ENCODE data around the gene ACADM.
"Not testable (repeated sequence)": the region's sequence is repeated elsewhere in the genome, so short reads cannot be mapped to it uniquely, and the experiment has no call there.

The ACADM gene

DNA sequence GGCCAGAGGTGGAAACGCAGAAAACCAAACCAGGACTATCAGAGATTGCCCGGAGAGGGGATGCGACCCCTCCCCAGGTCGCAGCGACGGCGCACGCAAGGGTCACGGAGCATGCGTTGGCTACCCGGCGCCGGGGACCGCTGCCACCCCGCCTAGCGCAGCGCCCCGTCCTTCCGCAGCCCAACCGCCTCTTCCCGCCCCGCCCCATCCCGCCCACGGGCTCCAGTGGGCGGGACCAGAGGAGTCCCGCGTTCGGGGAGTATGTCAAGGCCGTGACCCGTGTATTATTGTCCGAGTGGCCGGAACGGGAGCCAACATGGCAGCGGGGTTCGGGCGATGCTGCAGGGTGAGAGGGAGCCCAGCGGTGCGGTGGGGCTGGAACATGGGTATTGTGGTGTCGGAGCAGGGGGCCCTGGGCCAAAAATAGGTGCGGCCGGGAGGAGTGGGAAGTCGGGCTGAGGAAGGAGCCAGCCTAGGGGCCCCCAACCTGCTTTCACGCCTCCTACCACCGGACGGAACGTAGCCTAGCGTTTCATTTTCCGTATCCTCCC lies at the start of gene ACADM:
TSS of gene ACADM (plus strand) at position 238 of the 551 bp plus-strand sequence. CDS start at position 317, 79 bp downstream.
- peak; percentile 81 to 83 for DNase-seq

DNA sequence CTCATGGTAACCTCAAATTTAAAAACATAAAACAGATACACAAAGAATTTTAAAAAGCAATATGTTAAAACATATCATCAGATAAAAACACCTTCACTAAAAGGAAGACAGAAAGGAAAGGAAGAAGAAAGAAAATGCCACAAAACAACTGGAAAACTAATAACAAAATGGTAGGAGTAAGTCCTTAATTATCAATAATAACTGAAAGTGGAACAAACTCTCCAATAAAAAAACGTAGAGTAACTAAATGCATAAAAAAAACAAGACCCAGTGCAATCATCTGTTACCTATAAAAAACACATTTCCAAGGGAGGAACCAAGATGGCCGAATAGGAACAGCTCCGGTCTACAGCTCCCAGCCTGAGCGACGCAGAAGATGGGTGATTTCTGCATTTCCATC lies 47.1 kb upstream of the ACADM start:
- DNase-seq = no peak

DNA sequence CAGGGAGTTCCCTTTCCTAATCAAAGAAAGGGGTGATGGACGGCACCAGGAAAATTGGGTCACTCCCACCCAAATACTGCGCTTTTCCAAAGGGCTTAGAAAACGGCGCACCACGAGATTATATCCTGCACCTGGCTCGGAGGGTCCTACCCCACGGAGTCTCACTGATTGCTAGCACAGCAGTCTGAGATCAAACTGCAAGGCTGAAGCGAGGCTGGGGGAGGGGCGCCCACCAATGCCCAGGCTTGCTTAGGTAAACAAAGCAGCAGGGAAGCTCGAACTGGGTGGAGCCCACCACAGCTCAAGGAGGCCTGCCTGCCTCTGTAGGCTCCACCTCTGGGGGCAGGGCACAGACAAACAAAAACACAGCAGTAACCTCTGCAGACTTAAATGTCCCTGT lies 46.5 kb upstream of the ACADM start:
- DNase-seq = not testable (repeated sequence)

DNA sequence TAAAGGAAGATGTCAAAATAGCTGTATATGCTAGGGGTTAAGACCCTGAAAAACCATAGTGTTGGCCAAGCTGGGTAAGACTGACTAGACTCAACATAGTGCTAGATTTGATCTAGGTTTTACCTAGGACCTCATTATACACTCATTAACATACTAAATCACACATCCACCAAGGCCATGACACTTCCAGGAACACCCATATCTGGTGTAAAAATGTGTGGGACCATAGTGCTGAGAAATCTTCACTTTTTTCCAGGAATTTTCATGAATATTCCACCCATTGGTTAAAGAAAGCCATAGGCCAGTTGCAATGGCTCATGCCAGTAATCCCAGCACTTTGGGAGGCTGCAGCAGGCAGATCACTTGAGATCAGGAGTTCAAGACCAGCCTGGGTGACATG lies 34.0 kb upstream of the ACADM start:
- DNase-seq = no peak

DNA sequence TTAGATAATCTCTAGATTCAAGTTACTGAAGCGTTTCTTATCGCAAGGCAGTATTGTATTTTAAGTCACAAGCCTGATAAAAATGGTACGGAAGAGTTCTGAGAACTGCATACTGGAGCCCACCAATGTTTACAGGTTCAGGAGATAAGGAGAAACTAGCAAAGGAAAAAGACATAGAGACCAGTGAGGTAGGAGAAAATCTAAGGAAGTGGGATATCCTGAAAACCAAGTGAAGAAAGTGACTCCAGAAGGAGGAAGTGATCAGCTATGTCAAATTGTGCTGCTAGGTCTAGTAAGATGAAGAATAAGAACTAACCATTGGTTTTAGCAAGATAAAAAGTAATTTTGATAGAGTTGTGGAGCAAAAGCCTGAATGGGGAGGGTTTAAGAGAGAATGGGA lies 31.0 kb upstream of the ACADM start:
- no peak for DNase-seq

DNA sequence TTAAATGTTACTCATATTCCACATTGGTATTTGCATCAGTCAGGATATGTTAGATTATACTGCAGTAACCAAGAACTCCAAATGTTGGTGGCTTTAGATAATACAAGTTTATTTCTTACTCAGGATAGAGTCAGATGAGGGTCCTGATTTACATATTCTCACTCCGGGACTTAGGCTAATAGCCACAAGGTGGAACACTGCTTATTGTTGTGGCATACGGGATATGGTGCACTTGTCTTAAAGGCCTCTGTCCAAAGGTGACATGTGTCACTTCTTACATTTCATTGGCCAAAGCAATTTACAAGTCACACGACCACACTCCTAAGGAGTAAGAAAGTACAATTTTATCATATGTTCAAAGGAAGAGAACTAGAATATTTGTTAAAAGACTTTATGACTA lies 28.5 kb upstream of the ACADM start:
- DNase-seq = no peak

DNA sequence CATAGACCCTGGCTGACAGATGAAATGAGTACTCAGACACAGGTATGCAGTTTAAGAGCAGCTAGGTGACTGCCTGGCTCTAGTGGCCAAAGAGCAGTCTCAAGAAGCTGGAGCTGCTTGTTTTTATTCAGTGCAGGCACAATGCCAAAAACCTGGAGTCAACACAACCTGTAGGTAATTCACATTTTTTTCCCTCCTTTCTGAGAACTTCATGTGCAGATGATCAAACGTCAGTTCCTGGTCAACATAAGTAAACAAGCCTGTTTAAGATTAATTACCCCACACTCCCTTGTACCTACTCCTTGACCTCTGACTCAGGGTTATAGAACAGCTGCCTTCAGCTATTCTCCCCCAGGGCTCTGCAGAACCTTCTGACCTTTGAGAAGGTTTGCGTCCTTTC lies 17.3 kb upstream of the ACADM start:
- DNase-seq = no peak

DNA sequence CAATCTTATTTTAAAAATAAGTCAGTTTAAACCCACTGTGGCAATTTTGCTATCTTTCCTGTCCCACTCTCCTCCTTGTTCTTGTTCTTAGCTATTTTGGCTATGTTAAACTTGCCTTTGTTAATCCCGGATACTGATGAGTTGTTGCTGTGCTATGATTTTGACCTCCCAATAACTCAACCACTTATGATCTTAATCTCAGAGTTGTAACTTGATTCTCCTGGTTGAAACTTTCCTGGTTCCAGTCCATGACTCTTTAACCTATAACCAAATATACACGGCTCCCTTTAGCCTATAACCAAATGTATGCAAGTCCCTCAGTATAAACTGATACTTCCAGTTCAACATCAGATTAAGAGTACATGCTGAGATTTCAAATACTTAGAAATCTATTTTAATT lies 15.6 kb upstream of the ACADM start:
- DNase-seq = no peak

DNA sequence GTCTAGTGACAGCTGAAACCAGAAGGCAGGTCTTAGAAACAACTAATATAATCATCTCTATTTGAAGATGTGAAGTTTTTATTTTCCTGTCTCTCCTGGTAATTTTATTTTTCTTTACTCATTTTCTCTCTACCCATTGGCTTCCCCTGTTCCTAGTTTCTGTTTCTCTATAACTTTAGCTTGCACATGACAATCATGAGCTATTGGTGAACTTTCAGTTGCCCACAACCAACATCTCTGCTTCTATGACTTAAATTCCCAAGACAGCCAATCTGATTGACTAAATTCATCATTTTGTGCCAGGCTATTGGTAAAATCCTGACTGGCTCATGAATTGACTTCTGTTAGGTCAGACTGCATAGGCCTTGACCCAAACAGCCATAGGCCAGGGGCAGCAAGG lies 13.7 kb upstream of the ACADM start:
- DNase-seq = no peak

DNA sequence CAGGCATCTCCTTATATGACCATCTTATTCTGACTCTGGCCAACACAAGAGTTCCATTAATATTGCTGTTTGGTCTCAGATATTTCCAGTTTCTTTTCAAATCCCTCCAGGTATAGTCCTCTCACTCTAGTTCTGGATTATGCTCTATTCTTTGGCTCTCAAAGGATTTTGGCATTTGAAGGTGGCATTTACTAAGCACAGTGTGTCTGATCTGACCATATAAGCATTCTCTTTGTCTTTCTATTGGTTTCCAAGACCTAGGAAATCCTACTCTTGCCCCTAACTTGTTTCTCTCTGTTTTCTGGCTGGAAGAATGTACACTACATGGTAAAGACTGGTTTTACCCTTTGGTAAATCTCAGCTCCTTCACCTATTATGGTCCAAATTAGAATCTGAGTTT lies 12.7 kb upstream of the ACADM start:
- no peak for DNase-seq

DNA sequence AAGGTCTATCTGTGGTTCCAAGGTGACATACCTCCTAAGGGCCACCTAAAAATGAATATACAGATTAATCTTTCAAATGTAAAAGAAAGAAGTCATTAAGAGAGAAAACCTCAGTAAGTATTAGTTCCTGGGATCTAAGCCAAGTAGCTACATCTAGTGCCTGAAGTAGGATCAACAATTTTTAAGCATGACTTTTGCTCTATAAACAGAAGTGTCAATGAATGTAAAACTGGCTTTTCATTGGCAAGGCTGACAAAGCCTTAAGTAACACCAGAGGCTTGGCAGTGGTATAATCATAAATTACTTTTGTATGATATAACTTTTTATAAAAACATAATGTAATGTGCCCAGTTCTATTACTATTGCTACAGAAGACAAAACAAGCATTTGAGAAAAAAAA lies 12.2 kb upstream of the ACADM start:
- DNase-seq = no peak

DNA sequence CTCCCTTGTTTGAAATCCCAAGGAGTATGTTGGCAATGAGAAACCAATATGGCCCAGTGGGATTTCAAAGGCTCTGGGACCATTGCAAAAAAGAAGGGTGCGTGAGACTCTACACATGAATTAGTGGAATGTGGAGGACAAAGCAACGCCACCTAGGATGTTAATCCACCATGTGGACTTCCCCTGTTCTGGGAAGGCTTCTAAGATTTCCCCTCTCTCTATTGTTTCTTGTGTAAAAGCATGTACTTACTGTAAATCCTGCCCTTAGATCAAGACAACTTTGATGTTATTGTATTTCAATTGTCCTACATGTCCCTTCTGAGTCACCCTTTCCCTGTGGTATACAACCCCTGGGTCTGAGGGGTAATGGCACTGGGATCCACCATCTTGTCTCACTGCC lies 4.7 kb upstream of the ACADM start:
- no peak for DNase-seq

DNA sequence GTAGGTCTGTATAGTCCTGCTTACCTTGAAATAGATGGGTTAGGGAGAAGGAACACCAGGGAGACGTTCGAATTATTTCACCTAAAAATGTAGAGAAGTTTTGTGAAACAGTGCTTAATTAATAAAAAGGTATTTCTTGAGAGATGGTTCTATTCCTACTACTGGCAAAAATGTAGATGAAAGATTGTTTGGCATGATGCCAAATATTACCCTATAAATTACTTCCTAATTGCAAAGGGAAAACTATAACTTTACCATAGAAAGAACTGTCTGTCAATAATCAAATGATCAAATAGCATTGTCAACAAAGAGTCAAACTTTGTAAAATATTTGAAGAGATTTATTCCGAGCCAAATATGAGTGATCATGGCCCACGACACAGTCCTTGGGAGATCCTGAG lies 4.2 kb upstream of the ACADM start:
- no peak for DNase-seq

DNA sequence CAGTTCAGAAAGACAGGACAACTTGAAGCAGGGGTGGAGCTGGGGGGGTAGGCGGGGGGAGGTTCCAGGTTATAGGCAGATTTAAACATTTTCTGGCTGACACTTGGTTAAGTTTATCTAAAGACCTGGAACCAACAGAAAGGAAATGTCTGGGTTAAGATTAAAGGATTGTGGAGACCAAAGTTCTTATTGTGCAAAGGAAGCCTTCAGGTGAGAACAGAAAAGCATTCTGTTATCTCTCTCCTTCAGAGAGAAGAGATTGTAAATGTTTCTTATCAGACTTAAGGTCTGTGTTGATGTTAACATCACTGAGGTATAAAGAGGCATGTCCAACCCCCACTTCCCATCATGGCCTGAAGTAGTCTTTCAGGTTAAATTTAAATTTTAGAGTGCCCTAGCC lies 3.7 kb upstream of the ACADM start:
- DNase-seq = no peak

DNA sequence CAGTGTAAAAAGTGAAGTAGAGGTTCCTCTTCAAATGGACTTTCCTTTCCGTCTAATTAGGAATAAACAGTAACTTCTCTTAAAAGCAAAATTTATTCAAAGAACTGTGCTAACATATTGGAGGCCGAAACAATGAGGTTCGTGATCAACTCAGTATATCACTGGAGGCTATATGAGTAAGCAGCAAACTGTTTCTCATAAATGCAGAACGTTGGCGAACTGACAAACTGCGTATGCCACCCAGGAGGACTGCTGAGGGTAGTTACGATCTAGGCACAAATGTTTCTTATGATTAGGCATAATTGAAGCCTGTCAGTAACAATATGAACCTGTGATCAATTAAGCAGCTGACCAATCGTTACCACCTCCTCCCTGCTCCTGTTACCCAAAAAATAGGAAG lies 2.3 kb upstream of the ACADM start:
- not testable (repeated sequence) for DNase-seq

DNA sequence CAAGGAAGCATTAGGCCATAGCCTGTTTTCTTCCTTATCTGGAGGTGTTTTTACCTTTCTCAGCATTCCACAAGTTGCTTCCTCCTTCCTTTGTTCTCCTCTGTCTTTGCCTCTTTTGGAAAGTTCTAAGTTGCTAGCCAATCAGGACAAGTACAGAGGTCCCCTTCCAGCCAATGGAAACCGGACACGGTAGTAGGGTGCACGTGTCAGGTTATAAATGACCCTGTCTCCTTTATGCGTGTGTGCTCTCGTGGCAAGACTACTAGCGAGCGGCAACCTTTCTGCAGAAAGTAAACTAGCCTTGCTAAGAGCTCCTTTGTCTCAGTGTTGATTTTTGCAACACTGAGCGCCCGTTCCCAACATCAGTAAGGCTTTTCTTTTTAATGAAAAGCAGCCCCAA lies 1.5 kb upstream of the ACADM start:
- DNase-seq = no peak

DNA sequence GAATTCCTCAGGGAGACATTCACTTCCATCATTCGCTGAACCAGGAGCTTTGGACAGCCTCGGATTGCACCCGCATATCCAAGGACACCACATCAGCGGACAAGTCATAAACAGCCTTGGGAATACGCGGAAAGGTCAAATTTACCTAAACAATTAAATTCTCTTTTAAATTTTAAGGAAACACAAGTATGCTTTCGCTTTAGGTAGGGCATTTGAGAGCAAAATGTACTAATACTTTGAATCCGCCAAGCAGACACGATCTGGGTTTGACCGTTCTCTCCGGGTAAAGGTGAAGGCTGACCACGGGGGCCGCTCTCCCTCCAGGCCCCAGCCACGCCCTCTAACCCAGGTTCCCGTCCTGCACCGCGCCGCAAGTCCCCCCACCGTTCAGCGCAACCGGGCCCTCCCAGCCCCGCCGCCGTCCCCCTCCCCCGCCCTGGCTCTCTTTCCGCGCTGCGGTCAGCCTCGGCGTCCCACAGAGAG lies 479 bp upstream of the ACADM start:
- DNase-seq = peak; percentile 69 to 72

DNA sequence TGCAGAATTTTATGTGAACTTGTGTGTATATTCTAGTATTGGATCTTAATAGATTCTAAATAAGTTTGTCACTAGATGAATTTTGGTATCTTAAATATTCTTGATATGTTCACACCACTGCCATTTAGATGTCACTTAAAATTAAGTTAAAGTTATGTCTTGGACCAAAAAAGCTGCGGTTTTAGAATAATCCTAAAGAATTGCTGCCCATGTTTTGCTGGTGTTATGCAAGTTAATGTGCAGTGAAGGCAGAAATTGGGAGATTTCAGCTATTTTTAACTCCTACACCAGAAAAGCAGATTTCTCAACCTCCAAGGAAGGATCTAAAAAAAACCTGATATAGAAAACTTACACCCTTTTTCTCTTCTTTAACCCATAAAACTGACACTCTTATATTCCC lies 757 bp downstream of the ACADM start:
- DNase-seq = no peak

DNA sequence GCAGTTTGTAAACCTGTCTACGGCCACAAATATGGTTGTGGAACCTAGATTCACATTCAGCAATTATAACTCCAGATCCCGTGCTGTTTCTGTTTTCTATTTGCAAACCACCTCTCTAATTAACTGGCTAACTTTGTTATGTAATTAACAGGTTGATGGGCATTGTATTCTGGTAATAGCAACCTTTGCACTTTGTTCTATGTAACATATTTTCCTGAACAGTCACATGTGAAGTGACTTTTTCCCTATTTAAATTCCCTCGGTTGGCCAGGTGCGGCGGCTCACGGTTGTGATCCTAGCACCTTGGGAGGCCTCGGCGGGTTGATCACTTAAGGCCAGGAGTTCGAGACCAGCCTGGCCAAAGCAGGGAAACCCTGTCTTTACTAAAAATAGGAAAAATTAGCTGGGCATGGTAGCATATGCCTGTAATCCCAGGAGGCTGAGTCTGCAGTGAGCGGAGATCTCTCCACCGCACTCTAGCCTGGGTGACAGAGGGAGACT lies 1.4 kb downstream of the ACADM start:
- no peak for DNase-seq

DNA sequence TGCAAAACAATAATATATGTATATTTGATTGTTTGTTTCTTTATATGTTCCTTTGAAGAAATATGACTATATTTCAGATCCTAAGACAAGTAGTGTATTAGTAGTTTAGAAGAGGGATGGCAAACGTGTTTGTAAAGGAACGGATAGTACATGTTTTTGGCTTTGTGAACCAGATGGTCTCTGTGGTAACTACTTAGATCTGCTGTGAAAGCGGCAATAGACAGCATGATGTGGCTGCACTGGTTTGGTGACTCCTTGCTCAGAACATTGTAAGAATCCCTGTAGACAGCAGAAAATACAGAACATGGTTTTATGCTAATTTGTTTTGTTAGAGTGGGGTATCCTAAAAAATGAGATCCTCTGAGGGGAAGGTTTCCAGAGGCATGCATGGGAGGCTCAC lies 3.1 kb downstream of the ACADM start:
- DNase-seq = no peak

DNA sequence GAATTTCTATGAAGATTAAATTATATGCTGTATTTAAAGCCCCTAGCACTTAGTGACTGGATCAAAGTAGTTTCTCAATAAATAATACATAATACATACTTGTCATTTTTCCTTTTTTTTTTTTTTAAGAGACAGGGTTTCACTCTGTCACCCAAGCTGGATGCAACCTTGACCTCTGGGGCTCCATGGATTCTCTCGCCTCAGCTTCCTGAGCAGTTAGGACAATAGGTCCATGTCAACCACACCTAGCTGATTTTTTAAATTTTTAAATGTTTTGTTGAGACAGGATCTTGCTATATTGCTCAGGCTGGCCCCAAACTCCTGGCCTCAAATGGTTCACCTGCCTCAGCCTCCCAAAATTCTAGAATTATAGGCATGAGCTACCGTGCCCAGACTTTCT lies 5.9 kb downstream of the ACADM start:
- DNase-seq = no peak

DNA sequence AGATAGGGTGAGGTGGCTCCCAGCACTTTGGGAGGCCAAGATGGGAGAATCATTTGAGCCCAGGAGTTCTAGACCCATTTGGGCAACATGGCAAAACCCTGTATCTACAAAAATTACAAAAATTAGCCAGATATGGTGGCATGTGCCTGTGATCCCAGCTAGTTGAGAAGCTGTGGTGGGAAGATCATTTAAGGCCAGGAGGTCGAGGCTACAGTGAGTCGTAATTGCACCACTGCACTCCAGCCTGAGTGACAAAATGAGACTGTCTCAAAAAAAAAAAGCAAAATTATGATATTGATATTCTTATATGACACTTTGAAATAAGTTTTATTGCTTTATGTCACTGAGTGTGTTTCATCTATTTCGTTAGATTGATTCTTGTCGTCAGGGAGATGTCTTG lies 7.4 kb downstream of the ACADM start:
- no peak for DNase-seq

DNA sequence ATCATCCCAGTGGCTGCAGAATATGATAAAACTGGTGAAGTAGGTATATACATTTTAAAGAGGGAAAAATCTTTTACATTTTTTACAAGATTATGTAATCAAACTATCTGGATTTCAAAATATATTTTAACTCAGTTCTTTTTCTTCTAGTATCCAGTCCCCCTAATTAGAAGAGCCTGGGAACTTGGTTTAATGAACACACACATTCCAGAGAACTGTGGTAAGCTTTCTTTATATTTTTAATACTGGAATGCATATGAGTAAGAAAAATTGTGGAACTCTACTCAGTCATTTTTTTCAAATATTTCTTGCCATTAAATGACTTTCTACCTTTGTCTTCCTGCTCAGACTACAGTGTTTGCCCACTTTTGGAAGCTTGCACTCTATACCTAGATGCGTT lies 8.2 kb downstream of the ACADM start:
- DNase-seq = no peak

DNA sequence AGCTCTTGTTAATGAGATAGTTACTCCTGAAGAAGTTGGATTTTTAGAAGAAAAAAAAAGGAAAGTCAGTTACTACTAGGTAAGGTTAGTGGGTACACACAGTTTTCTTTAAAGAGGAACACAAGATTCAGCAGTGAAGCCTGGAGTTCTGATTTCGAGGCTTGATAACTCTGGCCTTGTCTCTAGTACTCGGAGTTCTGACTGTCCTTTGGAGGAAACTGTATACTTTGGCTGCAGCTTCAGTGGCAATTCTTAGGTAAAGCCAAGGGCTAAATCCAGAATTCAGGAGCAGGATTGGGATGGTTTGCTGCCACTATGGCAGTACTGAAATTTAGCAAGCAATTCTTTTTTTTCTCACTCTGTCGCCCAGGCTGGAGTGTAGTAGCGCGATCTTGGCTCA lies 9.2 kb downstream of the ACADM start:
- no peak for DNase-seq

DNA sequence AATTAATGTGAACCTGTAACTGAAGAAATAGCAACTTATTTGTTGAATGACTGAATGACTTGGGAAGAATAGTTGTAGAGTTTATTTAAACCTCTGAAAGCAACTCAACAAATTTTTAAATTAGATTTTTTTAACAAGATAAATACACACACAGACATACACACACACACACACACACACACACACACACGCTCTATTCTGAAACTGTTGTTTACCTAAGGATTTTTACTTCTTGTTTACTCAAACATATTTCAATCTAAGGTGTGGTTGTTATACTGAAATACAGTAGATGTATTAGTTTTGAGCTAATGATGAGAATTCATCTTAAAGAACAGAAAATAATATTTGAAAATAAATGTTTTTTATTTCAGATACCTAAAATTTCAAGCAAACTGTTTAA lies 11.5 kb downstream of the ACADM start:
- DNase-seq = no peak

Data from CD4-positive, alpha-beta T cell treated with Interleukin-4 for 1 hour (primary cell).